ENCODE measurements around the gene ACOXL. TPM values are rescaled to one million over a fixed set of nuclear protein-coding genes. Genes with fewer than 3 reads are reported as not detected.

Gene ACOXL
- total and polyA plus RNA-seq, 9 of the 15 experiments (the other 6 are each of a cell fraction or from before 2014, with no cell fraction given) = 0.31 to 0.56 TPM; not detected in 7

GRCh38 chr2:111159641-111160040 lies 427.3 kb downstream of the ACOXL start (continued):
- TF ChIP-seq E4F1 (CRISPR knock-in tag; IDR thresholded peaks at IDR 0.05; ENCODE audit: borderline replicate concordance) = no peak
- no peak for TF ChIP-seq ETV5 (CRISPR knock-in tag; IDR thresholded peaks at IDR 0.05; ENCODE audit: low read depth)
- TF ChIP-seq CHD2 (IDR thresholded peaks at IDR 0.05; ENCODE audit: low read depth, low read length) = no peak
- no peak for TF ChIP-seq U2AF2 (optimal IDR thresholded peaks at IDR 0.05; ENCODE audit: low read depth, low read length)
- no peak for TF ChIP-seq NCOA2 (IDR thresholded peaks at IDR 0.05; ENCODE audit: partially characterized antibody in 2 of 2)
- TF ChIP-seq ATF6 (CRISPR knock-in tag; IDR thresholded peaks at IDR 0.05) = no peak

GRCh38 chr2:111160758-111161157 lies 428.4 kb downstream of the ACOXL start:
- WGBS (ENCODE audit: insufficient coverage, low coverage, missing lambda C conversion rate) = 62% methylated on average over 3 of the region's 3 CpGs
- no peak overlapping the region for H2AFZ ChIP-seq (ENCODE audit: low read depth, low read length)
- H3K9me1 ChIP-seq (ENCODE audit: control insufficient read depth, insufficient read depth, low read length) = no peaks in the 10 kb centered on the region
- no peaks in the 10 kb centered on the region for H3K27me3 ChIP-seq (ENCODE audit: control insufficient read depth in 2 of 2, insufficient read depth in 2 of 2, low read length in 2 of 2)
- H3K4me2 ChIP-seq (ENCODE audit: insufficient read depth, low read length) = no peak overlapping the region
- in situ Hi-C loops (cut with MboI) (no loop called here), intact Hi-C loops (cut with micrococcal nuclease) (no loop called here)
- ChIA-PET CTCF (ENCODE audit: low intra/inter-chr PET ratio) (no interaction called here), POLR2A (interaction anchor here (0.6 to 1.0 kb wide), 2 partner anchors 8 to 378 kb away, joined by 3 read pairs; no protein-coding TSS in a partner anchor)
- peaks cover 65% of the 10 kb centered on the region; the same call in 2 of the 3 replicates for H3K36me3 ChIP-seq (ENCODE audit: control insufficient read depth, insufficient read depth, low read length)
- no peak for DNase-seq (ENCODE audit: extremely low read depth in 1 of 4, low spot score in 3 of 4)
- H4K20me1 ChIP-seq (replicated peaks; ENCODE audit: control insufficient read depth, insufficient read depth, low read length) = peaks cover 40% of the 10 kb centered on the region
- no peak overlapping the region for H3K9ac ChIP-seq (ENCODE audit: insufficient read depth in 1 of 2, low read depth in 2 of 2, low read length in 2 of 2)
- BruUV-seq (replicated peaks) = no TSS peak
- no peaks in the 10 kb centered on the region for H3K4me1 ChIP-seq (replicated peaks in 1 of 2; ENCODE audit: control insufficient read depth in 2 of 2, insufficient read depth in 2 of 2, low read length in 2 of 2)
- no peak overlapping the region for H3K4me3 ChIP-seq
- no peak for ATAC-seq
- no peak overlapping the region for H3K27ac ChIP-seq (ENCODE audit: extremely low read depth, low read depth, low read length)
- no peak for FAIRE-seq
- no peaks in the 10 kb centered on the region for H3K79me2 ChIP-seq (ENCODE audit: control insufficient read depth, insufficient read depth, low read length)
- H3K9me3 ChIP-seq (replicated peaks; ENCODE audit: control insufficient read depth, insufficient read depth, low read depth, low read length) = no peaks in the 10 kb centered on the region
- TF ChIP-seq ESRRA (IDR thresholded peaks at IDR 0.05; ENCODE audit: borderline replicate concordance, low read depth) (no peak), GTF3C2 (IDR thresholded peaks at IDR 0.05; ENCODE audit: borderline replicate concordance, extremely low read depth, insufficient read length) (no peak), ZNF75A (CRISPR knock-in tag; IDR thresholded peaks at IDR 0.05) (no peak), JUND (IDR thresholded peaks at IDR 0.05; ENCODE audit: borderline replicate concordance, low read depth, low read length) (no peak), JUND (tag; IDR thresholded peaks at IDR 0.05; ENCODE audit: borderline replicate concordance, low read depth, low read length) (no peak), ZNF431 (CRISPR knock-in tag; IDR thresholded peaks at IDR 0.05) (no peak)

Measured in K562 (cell line).